NCI-H2029 (cell line): ENCODE data around the gene RPH3AL.
"Not testable (repeated sequence)": the region's sequence is repeated elsewhere in the genome, so short reads cannot be mapped to it uniquely, and the experiment has no call there.

Experiments
- DNase-seq: peaks from one replicate; lab custom pipeline; 2025; lab: John Stamatoyannopoulos, UW

Gene RPH3AL

GRCh38 chr17:379531-380465 lies 27.2 kb upstream of the RPH3AL start:
- no peak for DNase-seq

DNA sequence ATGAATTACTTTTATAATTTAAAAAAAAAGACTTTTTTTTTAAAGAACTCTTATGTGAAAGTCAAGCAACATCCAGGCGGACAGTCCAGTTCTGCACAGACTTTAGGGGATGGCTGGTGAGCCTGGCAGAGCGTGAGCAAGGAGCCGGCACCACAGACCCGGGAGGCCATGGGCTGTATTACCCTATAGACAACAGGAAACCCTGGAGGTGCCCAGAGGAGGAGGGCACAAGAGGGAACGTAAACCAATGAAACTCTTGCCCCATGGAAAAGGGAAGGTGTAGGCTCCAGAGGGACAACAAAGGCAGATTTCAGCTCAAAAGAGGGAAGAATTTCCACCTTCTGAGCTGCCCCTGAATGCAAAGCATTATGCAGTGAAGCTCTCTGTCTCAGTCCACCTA lies 25.5 kb upstream of the RPH3AL start:
- no peak for DNase-seq

- no peak for DNase-seq
These were observed 24.6 kb upstream of the RPH3AL start for GRCh38 chr17:376936-377863.

GRCh38 chr17:373613-374230 lies 21.1 kb upstream of the RPH3AL start:
- no peak for DNase-seq

DNA sequence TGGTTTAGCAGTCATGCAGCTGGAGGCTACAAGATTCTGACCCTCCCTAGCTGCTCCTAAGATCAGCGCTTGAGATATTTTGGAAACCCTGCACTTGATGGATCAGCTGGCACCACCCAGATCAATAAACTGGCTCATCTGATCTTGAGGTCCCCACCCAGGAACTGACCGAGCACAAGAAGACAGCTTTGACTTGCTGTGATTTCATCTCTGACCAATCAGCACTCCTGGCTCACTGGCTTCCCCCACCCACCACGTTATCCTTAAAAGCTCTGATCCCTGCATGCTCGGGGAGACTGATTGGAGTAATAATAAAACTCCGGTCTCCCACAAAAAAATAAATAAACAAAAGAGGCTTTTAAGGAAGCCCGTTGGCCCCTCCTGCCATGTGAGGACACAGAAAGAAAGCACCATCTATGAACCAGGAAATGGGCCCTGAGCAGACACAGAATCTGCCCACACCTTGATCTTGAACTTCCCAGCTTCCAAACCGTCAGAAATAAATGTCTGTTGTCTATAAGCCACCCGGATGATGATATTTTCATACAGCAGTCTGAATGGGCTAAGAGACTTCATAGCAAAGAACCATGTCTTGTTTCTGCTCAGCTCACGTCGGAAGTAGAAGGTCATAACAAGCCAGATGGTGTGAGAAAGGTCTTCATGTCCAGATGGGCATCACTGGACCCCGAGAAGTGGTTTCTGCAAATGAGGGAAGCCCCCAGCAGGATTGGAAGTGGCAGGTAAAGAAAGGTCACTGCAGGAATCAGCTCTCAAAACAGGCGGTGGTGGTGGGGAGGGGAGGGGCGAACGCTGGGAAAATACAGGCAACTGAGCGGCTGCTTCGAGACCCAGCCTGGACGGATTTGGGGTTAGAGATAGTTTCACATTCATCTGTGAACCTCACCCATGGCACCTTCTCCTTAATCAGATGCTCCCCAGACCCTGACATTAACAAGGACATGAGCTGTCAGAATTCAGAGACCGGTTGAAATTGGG lies 19.8 kb upstream of the RPH3AL start:
- no peak for DNase-seq

GRCh38 chr17:371583-371982 lies 19.0 kb upstream of the RPH3AL start:
- DNase-seq, result no peak

DNA sequence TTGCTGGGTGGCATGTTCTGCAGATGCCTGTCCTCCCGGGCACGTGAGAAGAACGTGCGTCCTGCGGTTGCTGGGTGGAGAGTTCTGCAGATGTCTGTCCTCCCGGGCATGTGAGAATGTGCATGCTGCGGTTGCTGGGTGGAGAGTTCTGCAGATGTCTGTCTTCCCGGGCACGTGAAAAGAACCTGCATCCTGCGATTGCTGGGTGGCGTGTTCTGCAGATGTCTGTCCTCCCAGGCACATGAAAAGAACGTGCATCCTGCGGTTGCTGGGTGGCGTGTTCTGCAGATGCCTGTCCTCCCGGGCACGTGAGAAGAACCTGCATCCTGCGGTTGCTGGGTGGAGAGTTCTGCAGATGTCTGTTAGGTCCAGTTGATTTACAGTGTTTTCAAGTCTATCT lies 15.0 kb upstream of the RPH3AL start:
- DNase-seq, result not testable (repeated sequence)

DNA sequence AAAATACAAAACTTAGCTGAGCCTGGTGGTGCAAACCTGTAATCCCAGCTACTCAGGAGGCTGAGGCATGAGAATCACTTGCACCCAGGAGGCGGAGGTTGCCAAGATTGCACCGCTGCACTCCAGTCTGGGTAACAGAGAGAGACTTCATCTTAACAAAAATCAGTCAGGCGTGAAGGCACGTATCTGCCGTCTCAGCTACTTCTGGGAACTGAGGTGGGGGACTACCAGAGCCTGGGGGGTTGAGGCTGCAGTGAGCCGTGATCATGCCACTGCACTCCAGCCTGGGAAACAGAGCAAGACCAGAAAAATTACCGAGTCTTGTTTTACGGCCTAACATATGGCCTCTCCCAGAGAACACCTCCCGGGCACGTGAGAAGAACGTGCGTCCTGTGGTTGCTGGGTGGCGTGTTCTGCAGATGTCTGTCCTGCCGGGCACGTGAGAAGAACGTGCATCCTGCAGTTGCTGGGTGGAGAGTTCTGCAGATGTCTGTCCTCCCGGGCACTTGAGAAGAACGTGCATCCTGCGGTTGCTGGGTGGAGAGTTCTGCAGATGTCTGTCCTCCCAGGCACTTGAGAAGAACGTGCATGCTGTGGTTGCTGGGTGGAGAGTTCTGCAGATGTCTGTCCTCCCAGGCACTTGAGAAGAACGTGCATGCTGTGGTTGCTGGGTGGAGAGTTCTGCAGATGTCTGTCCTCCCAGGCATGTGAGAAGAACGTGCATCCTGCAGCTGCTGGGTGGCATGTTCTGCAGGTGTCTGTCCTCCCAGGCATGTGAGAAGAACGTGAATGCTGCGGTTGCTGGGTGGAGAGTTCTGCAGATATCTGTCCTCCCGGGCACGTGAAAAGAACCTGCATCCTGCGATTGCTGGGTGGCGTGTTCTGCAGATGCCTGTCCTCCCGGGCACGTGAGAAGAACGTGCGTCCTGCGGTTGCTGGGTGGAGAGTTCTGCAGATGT lies 14.3 kb upstream of the RPH3AL start:
- DNase-seq, result not testable (repeated sequence)

GRCh38 chr17:364766-365165 lies 12.2 kb upstream of the RPH3AL start:
- no peak for DNase-seq

GRCh38 chr17:364308-364707 lies 11.7 kb upstream of the RPH3AL start:
- DNase-seq, result no peak

DNA sequence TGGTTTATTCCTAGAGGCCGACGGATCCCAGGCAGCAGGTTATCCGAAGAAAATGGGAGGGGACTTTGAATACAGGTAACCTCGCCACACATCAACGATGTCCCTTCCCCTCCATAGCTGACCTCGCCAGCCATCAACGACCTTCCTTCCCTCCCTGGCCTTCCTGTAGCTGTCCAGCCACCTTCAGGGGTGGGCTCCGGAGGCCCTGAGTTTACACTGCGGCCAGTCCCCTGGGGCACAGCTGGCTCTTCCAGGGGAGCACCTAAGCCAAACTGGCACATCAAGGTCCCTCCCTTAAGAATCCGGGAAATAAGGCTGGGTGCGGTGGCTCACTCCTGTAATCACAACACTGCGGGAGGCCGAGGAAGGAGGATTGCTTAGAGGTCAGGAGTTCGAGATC lies 10.1 kb upstream of the RPH3AL start:
- DNase-seq, result no peak

DNA sequence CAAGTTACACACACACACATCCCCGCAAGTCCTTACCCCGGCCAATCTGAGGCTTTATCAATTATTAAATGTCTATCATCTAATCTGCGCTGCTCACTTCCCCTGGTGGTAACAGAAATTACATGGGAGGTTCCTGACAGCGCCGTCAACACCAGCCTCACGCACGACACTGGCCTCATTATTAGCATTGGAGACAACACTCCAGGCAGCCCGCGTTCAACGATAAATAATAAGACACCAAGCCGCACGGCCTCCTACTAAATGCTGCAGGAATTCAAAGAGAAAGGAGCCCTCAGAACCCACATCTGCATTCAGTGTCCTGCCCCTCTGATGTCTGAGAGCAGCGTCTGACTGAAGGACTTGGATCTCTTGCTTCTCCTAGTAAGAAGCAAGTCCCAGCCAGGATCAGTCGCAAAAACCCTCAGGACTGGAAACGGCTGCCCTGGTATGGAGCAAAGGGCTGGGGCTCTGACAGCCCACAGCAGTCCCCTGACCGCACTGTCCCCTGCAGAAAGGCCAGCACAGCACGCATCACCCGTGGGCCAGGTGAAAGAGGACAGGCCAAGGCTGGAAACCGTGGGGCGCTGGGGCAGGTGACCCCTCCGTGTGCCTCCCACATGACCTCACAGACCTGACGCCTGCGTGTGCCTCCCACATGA lies 7.6 kb upstream of the RPH3AL start:
- no peak for DNase-seq

- no peak for DNase-seq
These were observed 6.0 kb upstream of the RPH3AL start for GRCh38 chr17:358491-359151.

GRCh38 chr17:357644-358043 lies 5.0 kb upstream of the RPH3AL start:
- DNase-seq, result no peak

GRCh38 chr17:356671-357434 lies 4.2 kb upstream of the RPH3AL start:
- DNase-seq, result no peak

DNA sequence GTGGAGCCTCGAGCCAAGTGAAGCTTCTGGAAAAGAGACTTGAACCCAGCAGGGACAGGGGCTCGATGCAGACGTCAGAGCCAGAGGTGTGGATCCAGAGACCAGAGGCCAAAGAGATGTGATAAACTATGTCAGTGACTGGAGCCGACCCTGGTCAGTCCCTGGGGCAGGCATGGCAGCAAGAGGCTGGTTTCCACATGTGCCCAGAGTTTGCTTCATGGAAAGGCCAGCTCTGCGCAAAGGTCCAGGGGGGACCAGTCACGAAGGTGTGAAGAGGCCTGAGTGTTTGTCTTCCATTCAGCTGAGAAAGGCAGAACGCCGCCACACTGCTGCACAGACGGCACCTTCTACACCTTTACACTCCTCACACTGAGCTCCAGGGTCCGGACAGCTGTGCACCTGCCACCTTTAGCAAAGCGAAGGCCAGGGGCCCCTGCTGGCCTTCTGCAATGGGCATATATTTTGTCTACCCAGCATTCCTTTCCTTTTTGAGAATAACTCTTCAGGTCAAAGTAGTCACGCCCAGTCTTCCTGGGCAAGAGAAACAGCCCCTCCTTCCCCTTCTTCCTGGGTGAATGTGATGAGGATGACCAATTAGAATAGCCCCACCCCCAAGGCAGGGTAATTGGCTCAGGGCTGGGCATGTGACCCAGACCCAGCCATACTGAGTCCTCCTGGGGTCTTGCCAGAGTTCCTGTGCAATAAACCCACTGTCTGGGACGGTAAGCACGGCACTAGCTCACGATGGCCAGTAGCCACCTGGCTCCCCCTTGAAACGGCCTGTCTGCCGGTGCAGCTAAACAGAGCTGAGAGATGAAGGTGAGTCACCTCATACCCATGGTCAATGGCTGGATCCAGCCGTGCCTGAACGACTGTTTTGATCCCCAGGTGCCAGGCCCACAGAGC lies 2.3 kb upstream of the RPH3AL start:
- DNase-seq, result peak; percentile 85

DNA sequence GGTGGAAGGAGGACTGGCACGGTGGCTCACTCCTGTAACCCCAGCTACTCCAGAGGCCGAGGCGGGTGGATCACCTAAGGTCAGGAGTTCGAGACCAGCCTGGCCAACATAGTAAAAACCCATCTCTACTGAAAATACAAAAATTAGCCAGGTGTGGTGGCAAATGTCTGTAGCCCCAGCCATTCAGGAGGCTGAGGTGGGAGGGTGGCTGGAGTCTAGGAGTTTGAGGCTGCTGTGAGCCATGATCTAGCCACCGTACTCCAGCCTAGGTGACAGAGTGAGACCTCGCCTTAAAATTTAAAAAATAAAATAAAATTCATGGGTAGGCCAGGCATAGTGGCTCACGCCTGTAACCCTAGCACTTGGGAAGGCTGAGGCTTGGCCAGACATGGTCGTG lies 1.2 kb upstream of the RPH3AL start:
- no peak for DNase-seq
